Parathyroid adenoma (tissue), 2 donors: ENCODE results near the gene ZNF688.

Experiments
- H2AFZ ChIP-seq: fragments of 300-600 bp; sonication (generic); one replicate; pipeline ENCODE4 v1.7.0; 2017; ENCODE audit warnings: antibody characterized with exemption, mild to moderate bottlenecking
- H3K27ac ChIP-seq: fragments of 300-600 bp; sonication (generic); one replicate; pipeline ENCODE4 v1.7.0; 2017
- H3K27me3 ChIP-seq: fragments of 300-600 bp; sonication (generic); one replicate; pipeline ENCODE4 v1.7.0; 2017; ENCODE audit warnings: low read length; ENCODE audit not compliant: control insufficient read depth, insufficient read depth
- H3K36me3 ChIP-seq: fragments of 300-600 bp; sonication (generic); one replicate; pipeline ENCODE4 v1.7.0; 2017; ENCODE audit warnings: low read length; ENCODE audit not compliant: control insufficient read depth, insufficient read depth
- H3K4me1 ChIP-seq: fragments of 300-600 bp; sonication (generic); one replicate; pipeline ENCODE4 v1.7.0; 2017; ENCODE audit warnings: control low read depth
- H3K4me2 ChIP-seq: fragments of 300-600 bp; sonication (generic); one replicate; pipeline ENCODE4 v1.7.0; 2017; ENCODE audit warnings: low read length
- H3K4me3 ChIP-seq: fragments of 300-600 bp; sonication (generic); one replicate; pipeline ENCODE4 v1.7.0; 2017; ENCODE audit warnings: low read depth, low read length
- H3K79me2 ChIP-seq: fragments of 300-600 bp; sonication (generic); one replicate; pipeline ENCODE4 v1.7.0; 2017; ENCODE audit warnings: control low read depth
- H3K9ac ChIP-seq: fragments of 300-600 bp; sonication (generic); one replicate; pipeline ENCODE4 v1.7.0; 2017; ENCODE audit warnings: mild to moderate bottlenecking
- H3K9me3 ChIP-seq: fragments of 300-600 bp; sonication (generic); one replicate; pipeline ENCODE4 v1.7.0; 2017; ENCODE audit warnings: low read length; ENCODE audit not compliant: control insufficient read depth
- TF ChIP-seq, protein P1 (sequence below): fragments of 300-600 bp; sonication (generic); IDR thresholded peaks from one replicate; pipeline ENCODE4 v1.7.0; 2017; ENCODE audit warnings: antibody characterized with exemption, mild to moderate bottlenecking
- donor health status: primary hyperparathyroidism.

Gene ZNF688

DNA sequence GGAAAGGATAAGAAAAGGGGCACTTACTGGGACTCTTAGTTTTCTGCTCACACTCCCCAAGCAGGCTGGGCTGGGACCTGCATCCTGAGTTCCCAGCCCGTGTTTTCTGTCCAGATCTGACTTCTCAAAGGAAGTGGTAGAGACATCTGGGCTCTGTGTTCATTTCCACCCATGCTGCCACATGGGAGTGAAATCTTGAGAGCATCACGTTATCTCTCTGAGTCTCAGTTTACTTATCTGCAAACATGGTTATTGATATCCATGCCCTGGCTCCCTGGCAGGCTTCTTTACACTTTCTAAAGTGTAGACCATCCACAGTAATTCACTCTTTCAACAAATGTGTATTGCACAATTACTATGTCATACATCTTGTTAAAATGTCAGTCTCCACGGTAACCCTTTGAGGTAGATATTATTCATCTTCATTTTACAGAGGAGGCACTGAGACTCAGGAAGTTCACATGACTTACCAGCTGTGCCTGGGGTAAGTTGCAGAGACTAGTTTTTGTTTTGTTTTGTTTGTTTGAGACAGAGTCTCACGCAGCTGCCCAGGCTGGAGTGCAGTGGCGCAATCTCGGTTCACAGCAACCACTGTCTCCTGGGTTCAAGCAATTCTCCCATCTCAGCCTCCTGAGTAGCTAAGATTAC lies 3.4 kb downstream of the ZNF688 start:
- Histone ChIP-seq H3K4me2 (no peak overlapping the region), H3K79me2 (no peaks in the 10 kb centered on the region), H3K4me1 (peaks cover 12% of the 10 kb centered on the region), H3K27ac (no peak overlapping the region), H3K27me3 (no peaks in the 10 kb centered on the region), H3K9me3 (no peaks in the 10 kb centered on the region), H2AFZ (no peak overlapping the region), H3K4me3 (no peak overlapping the region), H3K36me3 (no peaks in the 10 kb centered on the region), H3K9ac (no peak overlapping the region)
- TF ChIP-seq, protein P1, sequence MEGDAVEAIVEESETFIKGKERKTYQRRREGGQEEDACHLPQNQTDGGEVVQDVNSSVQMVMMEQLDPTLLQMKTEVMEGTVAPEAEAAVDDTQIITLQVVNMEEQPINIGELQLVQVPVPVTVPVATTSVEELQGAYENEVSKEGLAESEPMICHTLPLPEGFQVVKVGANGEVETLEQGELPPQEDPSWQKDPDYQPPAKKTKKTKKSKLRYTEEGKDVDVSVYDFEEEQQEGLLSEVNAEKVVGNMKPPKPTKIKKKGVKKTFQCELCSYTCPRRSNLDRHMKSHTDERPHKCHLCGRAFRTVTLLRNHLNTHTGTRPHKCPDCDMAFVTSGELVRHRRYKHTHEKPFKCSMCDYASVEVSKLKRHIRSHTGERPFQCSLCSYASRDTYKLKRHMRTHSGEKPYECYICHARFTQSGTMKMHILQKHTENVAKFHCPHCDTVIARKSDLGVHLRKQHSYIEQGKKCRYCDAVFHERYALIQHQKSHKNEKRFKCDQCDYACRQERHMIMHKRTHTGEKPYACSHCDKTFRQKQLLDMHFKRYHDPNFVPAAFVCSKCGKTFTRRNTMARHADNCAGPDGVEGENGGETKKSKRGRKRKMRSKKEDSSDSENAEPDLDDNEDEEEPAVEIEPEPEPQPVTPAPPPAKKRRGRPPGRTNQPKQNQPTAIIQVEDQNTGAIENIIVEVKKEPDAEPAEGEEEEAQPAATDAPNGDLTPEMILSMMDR: no peak

DNA sequence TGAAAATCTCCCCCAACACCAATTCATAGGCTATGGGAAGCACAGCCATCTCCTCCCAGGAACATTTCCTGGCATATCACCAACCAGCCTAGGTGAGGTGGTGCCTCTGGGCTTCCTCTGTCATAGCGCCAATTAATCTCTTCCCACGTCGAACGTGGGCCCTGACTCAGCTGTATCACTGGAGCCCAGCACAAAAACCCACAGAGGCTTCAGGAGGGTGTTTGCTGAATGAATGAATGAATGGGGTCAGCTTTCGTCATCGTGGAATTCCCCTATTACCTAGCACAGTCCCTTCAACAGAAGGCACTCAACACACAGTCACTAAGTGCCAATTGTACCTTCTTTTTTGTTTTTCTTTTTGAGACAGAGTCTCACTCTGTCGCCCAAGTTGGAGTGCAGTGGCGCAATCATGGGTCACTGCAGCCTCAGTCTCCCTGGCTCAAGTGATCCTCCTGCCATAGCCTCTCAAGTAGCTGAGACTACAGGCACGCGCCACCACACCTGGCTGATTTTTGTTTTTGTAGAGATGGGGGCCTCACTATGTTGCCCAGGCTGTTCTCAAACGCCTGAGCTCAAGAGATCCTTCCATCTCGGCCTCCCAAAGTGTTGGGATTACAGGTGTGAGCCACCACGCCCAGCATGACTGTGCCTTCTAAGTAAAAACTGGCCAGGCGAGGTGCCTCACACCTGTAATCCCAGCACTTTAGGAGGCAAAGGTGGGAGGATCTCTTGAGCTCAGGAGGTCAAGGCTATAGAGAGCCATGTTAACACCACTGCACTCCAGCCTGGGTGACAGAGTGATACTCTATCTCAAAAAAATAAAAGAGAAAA lies 4.1 kb downstream of the ZNF688 start:
- H2AFZ ChIP-seq: no peak overlapping the region
- no peaks in the 10 kb centered on the region for H3K36me3 ChIP-seq
- no peak overlapping the region for H3K9ac ChIP-seq
- no peak overlapping the region for H3K27ac ChIP-seq
- H3K79me2 ChIP-seq: no peaks in the 10 kb centered on the region
- TF ChIP-seq, protein P1: no peak
- no peaks in the 10 kb centered on the region for H3K9me3 ChIP-seq
- H3K4me3 ChIP-seq: no peak overlapping the region
- no peak overlapping the region for H3K4me2 ChIP-seq
- H3K27me3 ChIP-seq: no peaks in the 10 kb centered on the region
- H3K4me1 ChIP-seq: peaks cover 11% of the 10 kb centered on the region

DNA sequence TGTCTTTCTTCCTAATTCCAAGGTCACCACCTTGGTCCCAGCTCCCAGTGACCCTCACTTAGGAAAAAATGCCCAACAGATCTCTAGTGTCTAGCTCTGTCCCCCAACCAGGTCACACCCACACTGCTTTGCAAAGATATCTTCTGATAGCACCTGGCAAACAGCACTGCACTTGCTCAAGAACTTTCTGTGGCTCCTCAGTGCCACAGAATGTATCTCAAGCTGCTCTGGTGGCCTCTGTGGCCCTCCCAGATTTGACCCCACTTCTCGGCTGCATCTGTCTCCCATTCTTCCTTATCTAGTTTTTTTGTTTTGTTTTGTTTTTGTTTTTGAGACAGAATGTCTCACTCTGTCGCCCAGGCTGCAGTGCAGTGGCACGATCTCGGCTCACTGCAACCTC lies 5.0 kb downstream of the ZNF688 start:
- no peaks in the 10 kb centered on the region for H3K9me3 ChIP-seq
- no peaks in the 10 kb centered on the region for H3K36me3 ChIP-seq
- no peak overlapping the region for H2AFZ ChIP-seq
- peaks cover 8% of the 10 kb centered on the region for H3K4me1 ChIP-seq
- no peak overlapping the region for H3K9ac ChIP-seq
- TF ChIP-seq, protein P1: no peak
- H3K4me3 ChIP-seq: no peak overlapping the region
- H3K79me2 ChIP-seq: no peaks in the 10 kb centered on the region
- H3K27me3 ChIP-seq: no peaks in the 10 kb centered on the region
- no peak overlapping the region for H3K27ac ChIP-seq
- H3K4me2 ChIP-seq: no peak overlapping the region

DNA sequence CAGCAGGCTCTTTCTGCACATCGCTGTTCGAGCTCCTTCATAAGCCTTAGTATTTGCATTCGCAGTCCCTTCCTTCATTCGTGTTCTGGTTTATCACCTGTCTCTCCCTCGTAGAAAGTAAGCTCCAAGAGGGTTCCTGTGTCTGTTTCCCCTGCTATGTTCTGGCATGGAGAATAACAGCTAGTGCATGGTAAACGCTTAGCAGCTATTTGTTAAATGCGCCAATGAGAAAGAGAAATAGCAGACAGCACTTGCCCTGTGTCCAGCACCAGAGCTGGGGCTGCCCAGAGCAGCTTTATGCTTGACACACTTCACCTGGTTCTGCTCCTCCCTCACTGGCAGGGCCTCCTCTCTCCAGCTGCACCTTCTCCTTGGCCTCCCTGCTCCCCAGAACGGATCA lies 5.5 kb downstream of the ZNF688 start:
- Histone ChIP-seq H3K4me3 (no peak overlapping the region), H3K79me2 (no peaks in the 10 kb centered on the region), H3K27ac (no peak overlapping the region), H2AFZ (no peak overlapping the region), H3K36me3 (no peaks in the 10 kb centered on the region), H3K4me2 (no peak overlapping the region), H3K27me3 (no peaks in the 10 kb centered on the region), H3K9ac (no peak overlapping the region), H3K9me3 (no peaks in the 10 kb centered on the region), H3K4me1 (peaks cover 8% of the 10 kb centered on the region)
- TF ChIP-seq, protein P1: no peak
